GM21825 (cell line): ENCODE measurements around the gene SHROOM1.
A peak's percentile ranks its signal among the peaks of the same experiment; 100 is the strongest.
"Not testable (repeated sequence)": the region's sequence is repeated elsewhere in the genome, so short reads cannot be mapped to it uniquely, and the experiment has no call there.

ENCODE experiments used
- ATAC-seq: cut with Tn5 transposase; IDR thresholded peaks from one replicate; pipeline ENCODE4 v1.9.1; 2021; ENCODE audit warnings: mild to moderate bottlenecking, moderate library complexity; ENCODE audit not compliant: unreplicated experiment

Gene SHROOM1

GRCh38 chr5:132830436-132831094, at the start of gene SHROOM1:
Gene SHROOM1 (minus strand): TSS chr5:132830647. CDS start chr5:132826140, 4,507 bp downstream.
- peak; percentile 56 for ATAC-seq

- ATAC-seq: no peak
These were observed 47.5 kb upstream of the SHROOM1 start for GRCh38 chr5:132877938-132878337.

- ATAC-seq: no peak
These were observed 47.0 kb upstream of the SHROOM1 start for GRCh38 chr5:132877466-132877865.

GRCh38 chr5:132876020-132876759, 45.7 kb upstream of the SHROOM1 start:
- no peak for ATAC-seq

GRCh38 chr5:132873930-132874271, 43.5 kb upstream of the SHROOM1 start:
- ATAC-seq: no peak

- ATAC-seq: no peak
These were observed 42.9 kb upstream of the SHROOM1 start, which contains the start of gene LEAP2 for GRCh38 chr5:132873119-132873929. Gene LEAP2 (plus strand): TSS chr5:132873668. CDS start chr5:132873695, 27 bp downstream.

GRCh38 chr5:132872788-132873118, 42.3 kb upstream of the SHROOM1 start:
- ATAC-seq: no peak

- ATAC-seq: no peak
These were observed 41.2 kb upstream of the SHROOM1 start for GRCh38 chr5:132871459-132872284.

GRCh38 chr5:132870801-132871200, 40.4 kb upstream of the SHROOM1 start:
- no peak for ATAC-seq

GRCh38 chr5:132868754-132869153, 38.3 kb upstream of the SHROOM1 start:
- ATAC-seq: no peak

- ATAC-seq: peak; percentile 15
These were observed 36.6 kb upstream of the SHROOM1 start for GRCh38 chr5:132867046-132867451.

- ATAC-seq: peak; percentile 97
These were observed 36.0 kb upstream of the SHROOM1 start, which contains the start of the genes GDF9 and UQCRQ for GRCh38 chr5:132866342-132867045. Gene GDF9 (minus strand): TSS chr5:132866469. CDS start chr5:132864533, 1,936 bp downstream. Gene UQCRQ (plus strand): TSS chr5:132866642. CDS start chr5:132866882, 240 bp downstream.

- ATAC-seq: peak; percentile 19
These were observed 35.4 kb upstream of the SHROOM1 start for GRCh38 chr5:132865668-132866341.

- ATAC-seq: no peak
These were observed 30.3 kb upstream of the SHROOM1 start for GRCh38 chr5:132860742-132861141.

- ATAC-seq: no peak
These were observed 29.5 kb upstream of the SHROOM1 start for GRCh38 chr5:132859889-132860437.

- ATAC-seq: no peak
These were observed 25.6 kb upstream of the SHROOM1 start for GRCh38 chr5:132856011-132856410.

- ATAC-seq: not testable (repeated sequence)
These were observed 24.5 kb upstream of the SHROOM1 start for GRCh38 chr5:132854992-132855391.

- ATAC-seq: no peak
These were observed 23.9 kb upstream of the SHROOM1 start for GRCh38 chr5:132854301-132854700.

- ATAC-seq: no peak
These were observed 23.3 kb upstream of the SHROOM1 start for GRCh38 chr5:132853790-132854189.
